ENCODE results near the gene EFR3B.

The EFR3B gene

GRCh38 chr2:25014631-25015030 lies 27.2 kb upstream of the EFR3B start:
- Histone ChIP-seq H3K36me3 (ENCODE audit: insufficient read depth, low read length) (no peaks in the 10 kb centered on the region), H3K27me3 (ENCODE audit: insufficient read depth, low read length) (no peaks in the 10 kb centered on the region), H3K27ac (ENCODE audit: low read depth, low read length) (no peak overlapping the region), H3K9me3 (ENCODE audit: insufficient read depth, low read depth, low read length) (no peaks in the 10 kb centered on the region), H3K4me1 (ENCODE audit: insufficient read depth, low read length) (no peaks in the 10 kb centered on the region), H3K9ac (ENCODE audit: low read depth, low read length) (no peak overlapping the region), H3K4me3 (ENCODE audit: low read length) (no peak overlapping the region)
- WGBS: 96% methylated on average over 9 of the region's 9 CpGs

- Histone ChIP-seq H3K27me3 (ENCODE audit: insufficient read depth, low read length) (no peaks in the 10 kb centered on the region), H3K4me3 (ENCODE audit: low read length) (no peak overlapping the region), H3K36me3 (ENCODE audit: insufficient read depth, low read length) (no peaks in the 10 kb centered on the region), H3K9me3 (ENCODE audit: insufficient read depth, low read depth, low read length) (no peaks in the 10 kb centered on the region), H3K4me1 (ENCODE audit: insufficient read depth, low read length) (no peaks in the 10 kb centered on the region), H3K9ac (ENCODE audit: low read depth, low read length) (no peak overlapping the region), H3K27ac (ENCODE audit: low read depth, low read length) (no peak overlapping the region)
- WGBS: 93% methylated on average over 7 of the region's 7 CpGs
Observed at GRCh38 chr2:25018681-25019080, 23.2 kb upstream of the EFR3B start.

- WGBS: 94% methylated on average over 2 of the region's 2 CpGs
Observed at GRCh38 chr2:25021791-25022362, 20.0 kb upstream of the EFR3B start.

DNA sequence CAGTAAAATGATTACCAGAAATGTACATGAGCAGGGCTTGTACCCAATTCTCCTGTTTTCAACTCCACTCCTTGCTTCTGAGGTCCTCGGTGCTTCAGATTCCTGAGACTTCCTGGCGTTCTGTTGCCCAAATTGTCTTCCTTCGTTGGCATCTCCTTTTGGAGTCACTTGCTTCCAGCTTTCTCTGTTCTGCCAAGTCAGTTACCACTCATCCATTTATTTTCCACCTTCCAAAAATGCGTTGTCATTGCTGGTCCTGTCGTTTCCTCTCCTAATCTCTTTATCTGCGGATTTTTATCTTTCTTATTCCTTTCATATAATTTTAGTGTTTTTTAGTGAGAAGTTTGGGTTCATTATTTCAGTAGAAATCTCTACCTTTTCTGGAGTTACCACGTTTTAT lies 18.5 kb upstream of the EFR3B start:
- Histone ChIP-seq H3K36me3 (ENCODE audit: insufficient read depth, low read length) (no peaks in the 10 kb centered on the region), H3K27ac (ENCODE audit: low read depth, low read length) (no peak overlapping the region), H3K9me3 (ENCODE audit: insufficient read depth, low read depth, low read length) (no peaks in the 10 kb centered on the region), H3K4me1 (ENCODE audit: insufficient read depth, low read length) (no peaks in the 10 kb centered on the region), H3K9ac (ENCODE audit: low read depth, low read length) (no peak overlapping the region), H3K4me3 (ENCODE audit: low read length) (no peak overlapping the region), H3K27me3 (ENCODE audit: insufficient read depth, low read length) (no peaks in the 10 kb centered on the region)
- 86% methylated on average over 5 of the region's 7 CpGs for WGBS

More at GRCh38 chr2:25021791-25022362, 20.0 kb upstream of the EFR3B start:
- Histone ChIP-seq H3K4me1 (ENCODE audit: insufficient read depth, low read length) (no peaks in the 10 kb centered on the region), H3K27ac (ENCODE audit: low read depth, low read length) (no peak overlapping the region), H3K4me3 (ENCODE audit: low read length) (no peak overlapping the region), H3K9me3 (ENCODE audit: insufficient read depth, low read depth, low read length) (no peaks in the 10 kb centered on the region), H3K27me3 (ENCODE audit: insufficient read depth, low read length) (no peaks in the 10 kb centered on the region), H3K9ac (ENCODE audit: low read depth, low read length) (no peak overlapping the region), H3K36me3 (ENCODE audit: insufficient read depth, low read length) (no peaks in the 10 kb centered on the region)

DNA sequence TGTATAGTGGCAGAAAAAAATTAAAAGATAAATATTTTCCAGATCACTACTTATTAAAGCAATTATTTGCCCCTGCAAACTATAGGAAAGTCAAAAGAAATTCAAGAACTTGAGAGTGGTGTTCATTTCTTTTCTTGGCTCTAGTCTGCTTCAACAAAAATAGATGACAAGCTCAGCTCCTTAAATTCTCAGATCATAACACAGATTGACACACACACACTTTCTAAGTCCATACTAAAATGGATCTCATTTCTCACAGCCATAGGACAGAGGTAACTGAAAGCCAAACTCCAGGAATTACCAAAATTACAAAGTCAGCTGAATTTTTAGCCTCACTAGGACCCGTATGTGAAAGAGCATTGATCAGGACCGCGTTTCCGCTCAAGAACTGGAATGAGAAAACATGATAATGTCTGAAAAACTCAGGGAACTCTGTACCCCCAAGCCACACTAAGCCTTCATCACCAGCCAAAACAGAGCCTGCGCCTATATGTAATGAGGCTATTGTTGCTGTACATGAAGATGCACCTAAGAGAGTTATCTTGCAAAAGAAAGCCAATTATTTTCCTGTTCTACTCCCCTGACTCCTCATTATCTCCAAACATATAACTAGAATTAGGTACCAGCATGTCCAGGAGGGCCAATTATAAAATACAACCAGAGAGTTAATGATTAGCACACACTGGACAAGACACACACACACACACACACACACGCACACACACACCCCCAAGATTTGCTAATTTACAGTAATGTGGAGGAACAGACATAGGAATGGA lies 16.5 kb upstream of the EFR3B start:
- H3K9me3 ChIP-seq (ENCODE audit: insufficient read depth, low read depth, low read length): no peaks in the 10 kb centered on the region
- H3K36me3 ChIP-seq (ENCODE audit: insufficient read depth, low read length): no peaks in the 10 kb centered on the region
- 95% methylated on average over 2 of the region's 6 CpGs for WGBS
- no peak overlapping the region for H3K4me3 ChIP-seq (ENCODE audit: low read length)
- no peak overlapping the region for H3K9ac ChIP-seq (ENCODE audit: low read depth, low read length)
- no peak overlapping the region for H3K27ac ChIP-seq (ENCODE audit: low read depth, low read length)
- no peaks in the 10 kb centered on the region for H3K27me3 ChIP-seq (ENCODE audit: insufficient read depth, low read length)
- no peaks in the 10 kb centered on the region for H3K4me1 ChIP-seq (ENCODE audit: insufficient read depth, low read length)

- Histone ChIP-seq H3K9ac (ENCODE audit: low read depth, low read length) (no peak overlapping the region), H3K27me3 (ENCODE audit: insufficient read depth, low read length) (no peaks in the 10 kb centered on the region), H3K4me3 (ENCODE audit: low read length) (no peak overlapping the region), H3K4me1 (ENCODE audit: insufficient read depth, low read length) (no peaks in the 10 kb centered on the region), H3K36me3 (ENCODE audit: insufficient read depth, low read length) (no peaks in the 10 kb centered on the region), H3K9me3 (ENCODE audit: insufficient read depth, low read depth, low read length) (no peaks in the 10 kb centered on the region), H3K27ac (ENCODE audit: low read depth, low read length) (no peak overlapping the region)
- WGBS: 95% methylated on average over 9 of the region's 9 CpGs
Observed at GRCh38 chr2:25026008-25026530, 15.8 kb upstream of the EFR3B start.

DNA sequence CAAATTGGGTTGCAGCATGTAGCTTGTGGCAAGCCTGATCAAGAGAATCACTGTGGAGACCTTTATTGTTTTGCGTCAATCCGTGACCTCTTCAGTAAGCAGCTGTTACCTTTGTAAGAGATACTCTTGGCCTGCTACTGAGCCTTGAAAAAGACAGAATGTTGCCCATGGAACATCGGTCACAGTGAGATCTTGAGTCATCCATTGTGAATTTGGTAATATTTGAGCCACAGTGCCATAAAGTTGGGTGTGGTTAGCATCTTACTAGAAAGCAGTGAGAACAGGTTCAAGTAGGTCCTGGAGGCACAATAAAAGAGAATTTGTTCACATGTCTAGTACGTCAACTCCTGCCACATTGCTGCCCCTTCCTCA lies 12.7 kb upstream of the EFR3B start:
- Histone ChIP-seq H3K27me3 (ENCODE audit: insufficient read depth, low read length) (0 out of 2 replicates have a peak, but pooled peaks cover 2% of the 10 kb centered on the region), H3K27ac (ENCODE audit: low read depth, low read length) (no peak overlapping the region), H3K4me3 (ENCODE audit: low read length) (no peak overlapping the region), H3K9me3 (ENCODE audit: insufficient read depth, low read depth, low read length) (no peaks in the 10 kb centered on the region), H3K9ac (ENCODE audit: low read depth, low read length) (no peak overlapping the region), H3K36me3 (ENCODE audit: insufficient read depth, low read length) (no peaks in the 10 kb centered on the region), H3K4me1 (ENCODE audit: insufficient read depth, low read length) (no peaks in the 10 kb centered on the region)
- 72% methylated on average over 4 of the region's 4 CpGs for WGBS

- Histone ChIP-seq H3K27me3 (ENCODE audit: insufficient read depth, low read length) (peaks cover 2% of the 10 kb centered on the region; the same call in 1 of the 2 replicates), H3K9ac (ENCODE audit: low read depth, low read length) (no peak overlapping the region), H3K4me3 (ENCODE audit: low read length) (no peak overlapping the region), H3K36me3 (ENCODE audit: insufficient read depth, low read length) (no peaks in the 10 kb centered on the region), H3K27ac (ENCODE audit: low read depth, low read length) (no peak overlapping the region), H3K4me1 (ENCODE audit: insufficient read depth, low read length) (no peaks in the 10 kb centered on the region), H3K9me3 (ENCODE audit: insufficient read depth, low read depth, low read length) (no peaks in the 10 kb centered on the region)
- 100% methylated on average over 1 of the region's 2 CpGs for WGBS
Observed at GRCh38 chr2:25030702-25031101, 11.2 kb upstream of the EFR3B start.

DNA sequence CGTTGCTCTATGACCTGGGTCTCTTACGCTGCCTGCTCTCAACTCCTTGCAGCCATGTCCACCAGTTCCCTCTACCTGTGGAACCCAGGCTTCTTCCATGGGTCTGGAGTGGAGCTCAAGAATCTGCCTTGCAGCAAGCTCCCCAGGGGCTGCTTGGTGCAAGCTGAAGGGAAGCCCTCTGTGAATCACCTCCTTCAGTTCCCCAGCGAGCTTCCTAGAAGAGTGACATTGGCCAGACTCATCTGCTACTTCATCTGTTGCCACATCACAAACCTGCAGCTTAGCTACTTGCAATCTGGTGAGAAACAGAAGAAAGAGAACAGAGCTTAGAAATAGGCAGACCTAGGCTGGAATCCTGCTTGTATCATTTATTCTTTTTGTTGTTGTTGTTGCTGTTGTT lies 9.8 kb upstream of the EFR3B start:
- Histone ChIP-seq H3K27ac (ENCODE audit: low read depth, low read length) (no peak overlapping the region), H3K36me3 (ENCODE audit: insufficient read depth, low read length) (no peaks in the 10 kb centered on the region), H3K9ac (ENCODE audit: low read depth, low read length) (no peak overlapping the region), H3K27me3 (ENCODE audit: insufficient read depth, low read length) (peaks cover 2% of the 10 kb centered on the region; the same call in 1 of the 2 replicates), H3K9me3 (ENCODE audit: insufficient read depth, low read depth, low read length) (no peaks in the 10 kb centered on the region), H3K4me1 (ENCODE audit: insufficient read depth, low read length) (no peaks in the 10 kb centered on the region), H3K4me3 (ENCODE audit: low read length) (no peak overlapping the region)
- WGBS: 81% methylated on average over 3 of the region's 3 CpGs

DNA sequence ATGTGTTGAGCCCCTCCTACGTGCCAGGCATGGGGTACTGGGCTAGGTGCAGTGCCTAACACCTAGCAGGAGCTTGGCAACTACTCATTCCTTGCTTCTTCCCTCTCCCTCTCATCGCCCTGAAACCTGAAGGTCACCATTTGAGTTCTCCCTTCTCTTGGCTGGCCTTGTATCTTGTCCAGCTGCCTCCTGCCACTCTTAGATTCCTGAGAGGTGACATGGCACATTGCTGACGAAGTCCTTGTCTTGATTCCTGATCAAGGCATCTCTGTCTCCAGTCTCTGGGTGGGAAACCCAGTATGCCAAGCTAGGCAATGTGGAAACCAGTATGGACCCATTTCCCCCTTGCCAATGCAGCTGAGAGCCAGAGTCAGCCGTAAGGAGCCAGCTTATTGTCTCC lies 9.0 kb upstream of the EFR3B start:
- H3K27ac ChIP-seq (ENCODE audit: low read depth, low read length): no peak overlapping the region
- 88% methylated on average over 4 of the region's 4 CpGs for WGBS
- H3K4me1 ChIP-seq (ENCODE audit: insufficient read depth, low read length): no peaks in the 10 kb centered on the region
- H3K9ac ChIP-seq (ENCODE audit: low read depth, low read length): no peak overlapping the region
- H3K36me3 ChIP-seq (ENCODE audit: insufficient read depth, low read length): no peaks in the 10 kb centered on the region
- peaks cover 2% of the 10 kb centered on the region; the same call in 1 of the 2 replicates for H3K27me3 ChIP-seq (ENCODE audit: insufficient read depth, low read length)
- H3K9me3 ChIP-seq (ENCODE audit: insufficient read depth, low read depth, low read length): no peaks in the 10 kb centered on the region
- no peak overlapping the region for H3K4me3 ChIP-seq (ENCODE audit: low read length)

- Histone ChIP-seq H3K27me3 (ENCODE audit: insufficient read depth, low read length) (peaks cover 2% of the 10 kb centered on the region; the same call in 1 of the 2 replicates), H3K4me1 (ENCODE audit: insufficient read depth, low read length) (no peaks in the 10 kb centered on the region)
- 90% methylated on average over 5 of the region's 5 CpGs for WGBS
Observed at GRCh38 chr2:25034081-25034480, 7.8 kb upstream of the EFR3B start.

More at GRCh38 chr2:25034081-25034480, 7.8 kb upstream of the EFR3B start:
- no peaks in the 10 kb centered on the region for H3K36me3 ChIP-seq (ENCODE audit: insufficient read depth, low read length)
- H3K9me3 ChIP-seq (ENCODE audit: insufficient read depth, low read depth, low read length): no peaks in the 10 kb centered on the region
- H3K4me3 ChIP-seq (ENCODE audit: low read length): no peak overlapping the region
- no peak overlapping the region for H3K9ac ChIP-seq (ENCODE audit: low read depth, low read length)
- no peak overlapping the region for H3K27ac ChIP-seq (ENCODE audit: low read depth, low read length)

Measured in HUES64 (cell line).